Measurements from ENCODE around the gene NUDT13. TPM values are rescaled to one million over a fixed set of nuclear protein-coding genes. Genes with fewer than 3 reads are reported as not detected.

The NUDT13 gene
- total and polyA plus RNA-seq, 9 of the 15 experiments (the other 6 are each of a cell fraction or from before 2014, with no cell fraction given), result 4.7 to 11.1 (median 5.6) TPM

DNA sequence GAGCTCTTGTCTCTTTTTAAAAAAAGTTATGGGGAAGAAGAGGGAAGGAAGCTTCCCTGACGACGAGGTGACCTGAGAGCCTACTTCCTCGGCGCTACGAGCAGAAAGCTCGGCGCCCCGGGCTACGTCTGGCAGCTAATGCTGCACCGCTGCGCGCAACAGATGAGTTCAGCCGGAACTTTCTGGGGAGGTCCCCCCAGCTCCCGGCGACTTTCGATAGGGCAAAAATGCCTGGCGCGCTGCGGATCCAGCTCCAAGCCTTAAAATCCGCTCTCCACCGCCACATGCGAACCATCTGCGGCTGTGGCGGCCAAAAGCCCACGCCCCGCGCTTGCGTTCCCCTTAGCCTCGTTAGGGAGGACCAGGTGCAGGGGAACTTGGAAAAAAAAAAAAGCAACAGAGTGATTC is 14.2 kb upstream of the NUDT13 start (continued):
- no peak for TF ChIP-seq ZNF76 (CRISPR knock-in tag; IDR thresholded peaks at IDR 0.05; ENCODE audit: borderline replicate concordance)
- 0 out of 4 replicates have a peak, but pooled peaks of 1 of the 2 experiments have one; percentile 14 for TF ChIP-seq TRIM24 (IDR thresholded peaks at IDR 0.05)
- TF ChIP-seq BCOR (IDR thresholded peaks at IDR 0.05), result no peak
- no peak for TF ChIP-seq CREB3L1 (IDR thresholded peaks at IDR 0.05; ENCODE audit: borderline replicate concordance, low read depth)
- TF ChIP-seq, protein P1, sequence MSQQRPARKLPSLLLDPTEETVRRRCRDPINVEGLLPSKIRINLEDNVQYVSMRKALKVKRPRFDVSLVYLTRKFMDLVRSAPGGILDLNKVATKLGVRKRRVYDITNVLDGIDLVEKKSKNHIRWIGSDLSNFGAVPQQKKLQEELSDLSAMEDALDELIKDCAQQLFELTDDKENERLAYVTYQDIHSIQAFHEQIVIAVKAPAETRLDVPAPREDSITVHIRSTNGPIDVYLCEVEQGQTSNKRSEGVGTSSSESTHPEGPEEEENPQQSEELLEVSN (IDR thresholded peaks at IDR 0.05; ENCODE audit: borderline replicate concordance in 1 of 2, extremely low read depth in 1 of 2, insufficient read depth in 1 of 2, insufficient read length in 1 of 2, low read depth in 1 of 2, low read length in 1 of 2, poor library complexity in 1 of 2, severe bottlenecking in 1 of 2), result no peak
- TF ChIP-seq, protein P2, sequence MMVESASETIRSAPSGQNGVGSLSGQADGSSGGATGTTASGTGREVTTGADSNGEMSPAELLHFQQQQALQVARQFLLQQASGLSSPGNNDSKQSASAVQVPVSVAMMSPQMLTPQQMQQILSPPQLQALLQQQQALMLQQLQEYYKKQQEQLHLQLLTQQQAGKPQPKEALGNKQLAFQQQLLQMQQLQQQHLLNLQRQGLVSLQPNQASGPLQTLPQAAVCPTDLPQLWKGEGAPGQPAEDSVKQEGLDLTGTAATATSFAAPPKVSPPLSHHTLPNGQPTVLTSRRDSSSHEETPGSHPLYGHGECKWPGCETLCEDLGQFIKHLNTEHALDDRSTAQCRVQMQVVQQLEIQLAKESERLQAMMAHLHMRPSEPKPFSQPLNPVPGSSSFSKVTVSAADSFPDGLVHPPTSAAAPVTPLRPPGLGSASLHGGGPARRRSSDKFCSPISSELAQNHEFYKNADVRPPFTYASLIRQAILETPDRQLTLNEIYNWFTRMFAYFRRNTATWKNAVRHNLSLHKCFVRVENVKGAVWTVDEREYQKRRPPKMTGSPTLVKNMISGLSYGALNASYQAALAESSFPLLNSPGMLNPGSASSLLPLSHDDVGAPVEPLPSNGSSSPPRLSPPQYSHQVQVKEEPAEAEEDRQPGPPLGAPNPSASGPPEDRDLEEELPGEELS (CRISPR knock-in tag; IDR thresholded peaks at IDR 0.05; ENCODE audit: borderline replicate concordance), result 0 out of 2 replicates have a peak, but pooled peaks have one; percentile 25
- TF ChIP-seq RBM15 (IDR thresholded peaks at IDR 0.05; ENCODE audit: insufficient read depth, low read length), result 0 out of 2 replicates have a peak, but pooled peaks have one; percentile 8
- TF ChIP-seq CAMTA2 (CRISPR knock-in tag; conservative IDR thresholded peaks at IDR 0.05), result no peak
- TF ChIP-seq KLF13 (tag; IDR thresholded peaks at IDR 0.05; ENCODE audit: borderline replicate concordance, low read depth), result 0 out of 2 replicates have a peak, but pooled peaks have one; percentile 8
- no peak for TF ChIP-seq POLR3G (IDR thresholded peaks at IDR 0.05; ENCODE audit: extremely low read depth, insufficient read length, insufficient replicate concordance)
- TF ChIP-seq NCOR1 (IDR thresholded peaks at IDR 0.05), result no peak

All from K562 (cell line).